HG02759 (cell line): ENCODE results near the gene COL25A1.

Source experiments
- ATAC-seq: cut with Tn5 transposase; IDR thresholded peaks from one replicate; pipeline ENCODE4 v1.9.1; 2021; ENCODE audit warnings: mild to moderate bottlenecking, moderate library complexity; ENCODE audit not compliant: unreplicated experiment

COL25A1 gene

DNA sequence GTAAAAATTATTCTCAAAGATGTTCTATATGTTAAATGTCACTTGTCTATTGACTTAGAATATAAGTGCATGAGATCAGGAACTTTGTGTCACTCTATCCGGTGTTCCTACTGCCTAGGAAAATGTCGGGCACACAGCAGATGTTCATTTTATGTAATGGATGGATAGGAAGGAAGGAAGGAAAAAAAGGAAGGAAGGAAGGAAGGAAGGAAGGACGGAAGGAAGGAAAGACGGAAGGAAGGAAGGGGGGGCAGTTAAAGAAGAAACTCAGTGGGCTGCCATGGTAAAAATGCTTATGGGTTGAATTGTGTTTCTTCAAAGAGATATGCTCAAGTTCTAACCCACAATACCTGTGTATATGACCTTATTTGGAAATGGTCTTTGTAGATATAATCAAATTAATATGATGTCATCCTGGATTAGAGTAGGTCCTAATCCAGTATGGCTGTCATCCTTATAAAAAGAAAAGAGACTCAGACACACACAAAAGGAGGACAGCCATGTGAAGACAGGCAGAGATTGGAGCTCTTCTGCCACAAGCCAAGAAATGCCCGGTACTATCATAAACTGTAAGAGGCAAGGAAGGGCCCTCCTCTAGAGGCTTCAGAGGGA lies 86.3 kb downstream of the COL25A1 start:
- ATAC-seq = no peak

DNA sequence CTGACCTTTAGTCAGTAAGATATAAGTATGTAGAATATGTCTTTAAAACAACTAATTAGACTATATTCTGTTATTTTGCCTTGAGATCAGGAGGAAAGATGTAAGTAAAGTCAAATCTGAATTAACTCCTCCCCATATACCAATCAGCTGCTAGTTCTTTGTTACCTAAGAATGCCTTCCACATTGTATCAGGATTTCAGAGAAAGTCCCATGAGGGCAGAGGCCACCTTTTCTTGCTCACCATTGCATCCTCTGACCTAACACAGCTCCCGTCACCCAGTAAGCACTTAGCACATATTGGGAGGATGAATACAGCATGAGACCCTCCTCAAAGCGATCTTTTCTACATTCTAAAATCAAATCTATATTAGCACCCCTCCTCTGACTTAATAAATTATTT lies 87.0 kb downstream of the COL25A1 start:
- no peak for ATAC-seq

DNA sequence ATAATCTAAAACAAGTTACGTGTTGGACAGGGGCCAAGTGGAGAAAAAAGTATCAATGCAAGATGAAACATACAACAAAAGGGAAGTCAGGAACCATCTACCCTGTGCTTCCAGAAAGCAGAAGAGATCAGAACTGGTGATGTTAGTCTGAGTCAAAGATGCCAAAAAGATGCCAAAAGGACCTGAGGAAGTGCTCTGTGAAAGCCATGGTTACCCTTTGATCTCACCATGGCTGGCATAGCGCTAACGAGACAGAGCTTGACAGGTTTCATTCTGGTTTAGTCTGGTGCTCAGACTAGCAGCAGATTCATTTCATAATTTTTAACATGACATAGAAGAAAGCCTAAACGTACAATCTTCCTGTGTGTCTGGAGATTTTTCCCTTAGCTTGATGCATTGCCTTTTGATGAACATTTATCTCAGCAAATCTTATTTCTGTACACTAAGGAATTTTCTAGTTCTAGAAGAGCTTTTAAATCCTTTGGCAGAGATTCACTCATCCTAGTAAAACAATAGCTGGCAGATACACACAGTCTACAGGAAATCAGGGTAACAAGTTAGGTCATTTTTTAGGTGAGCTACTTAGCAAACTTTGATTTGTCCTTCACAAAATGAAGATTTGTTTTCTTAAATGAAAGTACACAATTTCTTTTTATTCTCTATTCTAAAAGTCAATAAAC lies 87.7 kb downstream of the COL25A1 start:
- ATAC-seq = no peak

DNA sequence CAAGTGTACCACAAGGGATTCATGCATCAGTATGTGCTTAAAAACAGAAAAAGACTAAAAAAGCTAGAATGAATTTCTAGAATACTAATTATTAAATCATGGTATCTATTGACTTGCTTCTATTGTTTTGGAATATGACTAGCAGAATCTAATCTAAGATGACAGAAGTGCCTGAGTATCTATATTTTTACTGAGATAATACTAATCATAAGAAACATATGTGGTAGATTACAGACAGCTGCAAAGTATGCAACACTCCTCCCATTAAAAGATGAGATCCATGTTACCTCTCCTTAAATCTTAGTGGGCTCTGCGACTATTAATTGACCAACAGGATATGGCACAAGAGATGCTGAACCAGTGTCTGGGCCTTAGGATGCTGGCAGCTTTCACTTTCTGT lies 89.4 kb downstream of the COL25A1 start:
- no peak for ATAC-seq

DNA sequence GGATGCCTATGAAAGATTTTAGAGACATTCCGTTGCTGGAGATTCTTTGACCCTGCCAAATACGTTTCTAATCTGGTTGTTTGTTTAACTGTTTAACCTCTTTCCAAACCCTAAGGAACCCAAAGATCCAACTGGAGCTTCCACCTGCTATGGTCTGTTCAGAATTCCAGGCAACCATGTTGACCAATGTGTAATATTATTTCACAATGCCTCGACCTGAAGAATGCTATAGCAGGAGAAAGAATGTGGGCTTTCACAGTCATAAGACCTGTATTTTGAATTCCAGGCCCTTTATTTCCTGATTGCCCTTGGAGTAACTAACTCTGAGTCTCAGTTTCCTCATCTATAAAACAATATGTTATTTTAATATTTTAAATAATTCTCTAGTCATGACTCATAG lies 90.8 kb downstream of the COL25A1 start:
- ATAC-seq = no peak

DNA sequence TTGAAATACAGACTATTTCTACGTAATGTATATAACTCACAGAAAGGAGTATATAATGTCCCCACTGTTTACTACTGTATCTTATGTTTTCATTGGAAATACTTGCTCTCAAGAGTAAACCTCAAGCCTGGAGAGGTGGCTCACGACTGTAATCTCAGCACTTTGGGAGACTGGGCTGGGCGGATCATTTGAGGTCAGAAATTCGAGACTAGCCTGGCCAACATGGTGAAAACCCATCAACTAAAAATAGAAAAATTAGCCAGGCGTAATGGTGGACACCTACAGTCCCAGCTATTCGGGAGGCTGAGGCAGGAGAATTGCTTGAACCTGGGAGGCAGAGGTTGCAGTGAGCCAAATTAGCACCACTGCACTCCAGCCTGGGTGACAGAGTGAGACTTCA lies 92.8 kb downstream of the COL25A1 start:
- ATAC-seq = no peak

DNA sequence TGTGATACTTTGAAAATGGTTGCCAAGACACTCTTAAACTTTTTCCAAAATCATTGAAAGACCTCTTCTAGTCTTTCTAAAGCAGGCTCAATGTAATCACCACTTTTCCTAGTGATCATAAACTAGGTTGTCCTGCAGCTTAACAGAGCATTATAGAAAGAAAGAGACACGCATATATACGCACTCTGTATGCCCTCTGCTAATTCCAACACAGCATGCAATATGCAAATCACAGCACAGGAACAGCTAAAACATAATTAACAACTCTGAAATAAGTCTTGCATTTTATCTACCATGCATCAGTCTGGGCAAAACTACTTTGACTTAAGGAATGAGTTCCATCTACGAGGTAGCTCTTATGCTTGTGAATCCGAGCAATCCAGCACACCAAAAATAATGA lies 94.6 kb downstream of the COL25A1 start:
- no peak for ATAC-seq

DNA sequence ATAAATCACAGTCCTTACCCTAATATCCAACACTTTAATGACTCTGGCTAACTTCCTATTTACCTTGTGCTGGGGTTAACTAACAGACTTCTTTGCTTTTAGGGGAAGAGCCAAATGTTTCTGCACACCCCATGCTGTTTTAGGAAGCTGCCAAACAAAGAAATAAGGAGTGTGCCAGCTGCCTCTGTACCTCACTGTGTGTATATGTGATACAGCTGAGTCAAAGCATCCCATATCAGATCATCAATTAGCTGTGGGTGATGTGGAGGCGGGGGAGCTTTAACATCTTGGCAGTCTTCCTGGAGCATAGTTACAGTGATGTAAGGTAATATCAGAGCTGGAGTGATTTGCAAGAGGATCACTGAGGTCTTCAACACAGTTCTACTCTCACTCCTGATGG lies 95.4 kb downstream of the COL25A1 start:
- ATAC-seq = no peak

DNA sequence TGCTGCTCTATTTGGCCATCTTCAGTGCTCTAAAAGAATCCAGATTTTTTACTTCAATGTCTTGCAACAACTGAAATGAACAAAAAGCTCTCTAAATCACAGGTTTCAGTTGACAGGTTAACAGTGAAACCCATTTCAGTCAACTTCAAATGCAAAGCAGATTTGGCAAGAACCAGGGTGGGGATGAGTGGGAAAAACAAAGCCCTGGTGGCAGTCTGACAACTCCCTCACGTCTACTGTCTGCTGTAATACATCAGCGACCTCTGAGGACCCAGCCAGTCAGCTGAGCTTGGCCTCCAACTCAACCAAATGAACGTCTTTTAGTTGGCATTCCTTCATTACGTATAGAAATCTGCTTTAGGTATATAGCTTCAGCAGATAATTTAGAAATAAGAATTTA lies 95.8 kb downstream of the COL25A1 start:
- no peak for ATAC-seq

DNA sequence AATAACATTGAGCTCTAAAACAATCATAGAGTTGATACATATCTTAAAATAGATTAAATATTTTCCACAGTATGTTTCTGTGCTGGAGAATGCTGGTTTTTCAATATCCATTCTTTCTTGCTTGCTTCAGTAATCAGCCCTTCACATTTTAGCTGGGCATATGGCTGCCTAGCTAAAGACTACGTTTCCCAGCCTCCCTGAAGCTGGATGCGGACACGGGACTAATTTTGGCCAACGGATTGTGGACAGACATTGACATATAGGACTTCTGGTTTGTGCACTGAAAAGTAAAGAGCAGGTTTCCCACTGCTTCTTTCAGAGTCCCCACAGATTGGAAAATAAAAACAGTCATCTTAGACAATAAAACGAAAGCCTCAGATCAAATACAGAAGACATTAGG lies 97.3 kb downstream of the COL25A1 start:
- no peak for ATAC-seq

DNA sequence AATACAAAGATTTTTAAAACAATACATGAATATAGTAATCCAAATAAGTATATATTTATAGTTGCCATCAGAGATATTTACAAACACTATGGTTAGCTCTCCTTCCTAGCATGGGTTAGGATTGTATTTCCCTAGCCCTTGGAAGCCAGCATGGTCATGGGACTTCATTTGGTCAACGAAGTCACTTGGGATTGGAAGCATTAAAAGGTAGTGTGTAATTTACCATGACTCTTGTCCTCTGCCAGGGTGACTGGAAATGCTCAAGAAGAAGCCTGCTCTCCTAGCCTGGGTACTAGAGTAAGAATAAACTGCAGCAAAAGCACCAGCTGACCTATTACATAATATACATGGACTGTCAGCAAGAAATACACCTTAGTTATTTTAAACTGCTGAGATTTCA lies 102.9 kb downstream of the COL25A1 start:
- no peak for ATAC-seq

DNA sequence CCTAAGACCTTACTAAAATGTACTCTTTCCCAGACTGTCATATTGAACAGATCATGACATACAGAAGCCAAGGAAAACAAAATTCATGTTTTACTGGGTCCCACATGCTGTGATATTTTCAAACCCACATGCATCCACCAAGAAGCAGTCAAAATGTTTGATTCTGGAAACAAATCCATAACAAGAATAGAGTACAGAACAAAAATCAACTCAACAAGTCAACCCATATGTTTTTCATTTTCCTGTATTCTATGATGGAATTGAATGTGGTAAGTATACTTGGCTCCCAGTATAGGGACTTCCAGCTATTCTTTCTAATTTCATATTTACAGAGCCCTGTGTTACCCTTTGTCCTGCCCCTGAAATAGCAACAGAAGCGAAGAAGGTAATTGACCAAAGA lies 106.8 kb downstream of the COL25A1 start:
- no peak for ATAC-seq

DNA sequence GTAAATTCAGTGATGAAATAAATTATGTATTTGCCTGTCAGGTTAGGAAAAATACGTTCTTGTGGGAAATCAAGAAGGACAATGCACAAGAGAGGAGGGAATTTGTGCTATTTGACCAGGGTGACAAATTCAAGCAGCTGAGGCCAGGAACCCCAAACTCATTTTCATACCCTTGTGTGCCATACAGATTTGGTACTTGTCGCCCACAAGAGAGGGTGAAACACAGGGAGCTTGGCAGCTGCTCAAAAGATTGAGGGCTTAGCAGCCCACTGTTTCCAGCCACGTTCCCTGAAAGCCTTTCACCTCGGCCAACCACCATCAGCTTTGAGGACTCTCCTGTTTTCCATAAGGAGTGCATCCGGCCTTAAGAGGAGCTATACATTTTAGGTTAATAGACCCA lies 111.2 kb downstream of the COL25A1 start:
- ATAC-seq = no peak

DNA sequence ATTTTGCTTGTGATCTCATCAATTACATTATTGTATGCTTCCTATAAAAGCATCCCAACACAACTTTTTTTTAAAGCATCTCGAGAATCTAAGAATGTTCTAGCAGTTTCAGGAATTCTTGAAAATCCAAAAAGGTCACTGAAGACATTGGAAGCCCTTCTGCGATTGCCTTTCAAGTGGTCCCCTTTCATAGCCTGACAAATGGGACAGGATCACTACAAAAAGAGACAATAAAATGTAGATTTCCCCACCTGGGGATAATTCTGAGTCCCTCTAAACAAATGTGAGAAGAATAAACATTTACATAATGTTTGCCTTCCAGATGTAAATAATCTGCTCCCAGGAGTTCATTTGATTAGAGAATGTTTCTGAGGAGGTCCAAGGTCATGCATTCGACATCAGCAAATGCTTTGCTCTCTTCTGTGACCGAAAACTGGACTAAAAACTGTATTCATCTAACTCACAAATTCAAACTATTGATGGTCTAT lies 116.0 kb downstream of the COL25A1 start:
- ATAC-seq = no peak

DNA sequence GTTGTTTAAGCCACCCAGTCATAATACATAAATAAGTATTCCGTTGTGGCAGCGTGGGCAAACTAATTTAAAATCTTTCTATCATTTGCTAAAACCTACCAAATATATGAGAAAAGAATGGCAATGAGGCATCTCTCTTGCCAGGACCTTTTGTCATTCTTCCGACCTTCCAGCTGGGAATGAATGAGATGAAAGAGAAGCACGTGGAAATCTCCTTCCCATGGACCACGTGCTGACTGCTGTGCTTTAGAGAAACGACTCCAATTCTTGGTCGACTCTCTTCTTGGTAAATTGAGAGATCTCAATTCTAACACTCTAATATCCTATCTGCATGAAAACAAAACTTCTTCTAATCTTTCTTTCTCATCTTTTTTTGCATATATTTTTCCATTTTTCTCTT lies 116.5 kb downstream of the COL25A1 start:
- no peak for ATAC-seq

DNA sequence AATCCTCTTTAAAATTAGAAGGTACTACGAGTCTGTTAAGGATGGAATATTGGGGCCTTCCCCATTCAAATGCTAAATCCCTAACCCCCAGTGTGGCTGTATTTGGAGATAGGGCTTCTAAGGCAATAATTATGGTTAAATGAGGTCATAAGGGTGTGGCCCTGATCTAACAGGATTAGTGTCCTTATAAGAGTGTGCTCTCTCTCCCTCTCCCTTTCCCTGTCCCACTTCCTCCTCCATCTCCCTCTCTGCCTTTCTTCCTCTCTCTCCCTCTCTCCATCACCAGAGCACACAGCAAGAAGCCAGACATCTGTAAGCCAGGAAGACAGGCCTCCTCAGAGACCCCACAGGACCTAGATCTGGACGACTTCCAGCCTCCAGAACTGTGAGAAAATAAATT lies 116.9 kb downstream of the COL25A1 start:
- no peak for ATAC-seq

DNA sequence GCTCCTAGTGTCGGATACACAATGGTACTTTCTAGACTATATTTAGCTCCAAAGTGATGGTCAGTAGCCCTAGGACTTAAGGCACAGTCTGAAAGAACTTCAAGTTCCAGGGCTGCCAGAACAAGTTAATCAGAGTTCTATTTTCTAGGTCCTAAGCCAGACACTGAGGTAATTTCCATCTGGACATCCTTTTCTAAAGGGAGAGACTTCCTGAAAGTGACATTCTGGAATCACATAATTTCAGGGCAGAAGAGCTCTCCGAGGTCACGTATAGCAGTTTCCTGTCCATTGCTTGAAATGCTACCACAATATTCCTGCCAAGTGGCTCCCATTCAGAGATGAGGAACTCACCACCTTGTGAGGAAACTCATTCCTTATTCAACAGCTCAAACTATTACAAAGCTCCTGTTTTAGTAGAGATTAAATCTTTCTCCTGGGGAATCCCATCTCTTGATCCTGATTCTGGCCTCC lies 117.9 kb downstream of the COL25A1 start:
- no peak for ATAC-seq

DNA sequence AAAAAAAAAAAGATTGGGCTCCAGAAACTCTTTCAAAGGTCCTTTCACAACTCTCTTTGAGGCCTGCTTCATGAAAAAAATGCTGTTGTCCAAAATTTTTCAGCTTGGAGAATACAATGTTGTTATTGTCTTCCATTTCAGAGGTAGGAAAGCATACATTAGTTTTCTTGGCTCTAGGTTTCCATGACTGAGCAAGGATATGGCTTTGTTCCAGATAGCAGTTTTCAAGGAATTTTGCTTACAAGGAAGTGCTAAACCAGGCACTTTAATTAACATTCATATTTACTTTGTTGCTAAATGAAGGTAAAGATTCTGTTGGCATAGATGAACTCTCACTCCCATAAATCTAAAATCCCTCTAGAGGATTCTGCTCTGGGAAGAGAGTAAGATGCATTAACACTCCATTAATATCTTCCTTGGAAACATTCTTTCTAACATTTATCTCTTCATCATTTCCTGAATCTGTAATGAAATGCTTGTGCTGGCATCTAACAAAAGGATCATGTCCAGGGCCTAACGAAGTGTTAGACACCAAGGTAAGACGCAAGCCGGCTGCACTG lies 118.4 kb downstream of the COL25A1 start:
- no peak for ATAC-seq

DNA sequence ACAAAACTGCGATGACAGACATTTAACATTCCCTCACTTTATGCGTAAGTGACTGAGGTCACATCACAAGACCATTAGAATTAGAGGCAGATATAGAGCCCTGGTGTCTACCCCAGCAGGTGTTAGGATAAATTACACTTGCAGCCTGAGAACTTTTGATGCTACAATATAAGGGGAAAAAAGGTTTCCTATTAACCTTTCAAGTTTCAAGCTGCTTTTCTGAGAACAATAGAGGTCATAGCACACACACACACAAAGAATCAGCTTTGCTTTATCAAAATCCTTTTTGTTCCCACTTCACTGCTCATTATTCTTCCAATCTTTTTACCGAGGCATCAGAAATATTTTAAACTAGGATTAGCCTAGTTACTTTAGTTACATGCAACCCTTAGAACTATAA lies 119.8 kb downstream of the COL25A1 start:
- ATAC-seq = no peak

DNA sequence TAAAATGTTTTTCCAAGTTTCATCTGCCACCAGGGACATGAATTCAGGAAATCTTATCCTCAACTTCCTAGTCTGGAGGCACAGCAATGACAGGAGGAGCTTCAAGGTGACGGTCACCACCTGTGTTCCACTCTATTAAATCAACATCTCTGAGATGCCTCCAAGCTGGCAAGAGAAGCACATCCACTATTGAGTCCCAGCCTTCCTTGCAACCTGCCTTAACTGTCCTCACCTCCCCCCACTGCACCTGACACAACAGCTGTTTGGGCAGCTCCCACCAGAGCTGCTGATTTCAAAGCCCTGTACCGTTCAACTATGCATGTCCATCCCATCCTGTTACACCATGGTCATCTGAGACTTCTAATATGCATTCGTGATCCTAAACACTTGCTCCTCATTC lies 123.4 kb downstream of the COL25A1 start:
- no peak for ATAC-seq

DNA sequence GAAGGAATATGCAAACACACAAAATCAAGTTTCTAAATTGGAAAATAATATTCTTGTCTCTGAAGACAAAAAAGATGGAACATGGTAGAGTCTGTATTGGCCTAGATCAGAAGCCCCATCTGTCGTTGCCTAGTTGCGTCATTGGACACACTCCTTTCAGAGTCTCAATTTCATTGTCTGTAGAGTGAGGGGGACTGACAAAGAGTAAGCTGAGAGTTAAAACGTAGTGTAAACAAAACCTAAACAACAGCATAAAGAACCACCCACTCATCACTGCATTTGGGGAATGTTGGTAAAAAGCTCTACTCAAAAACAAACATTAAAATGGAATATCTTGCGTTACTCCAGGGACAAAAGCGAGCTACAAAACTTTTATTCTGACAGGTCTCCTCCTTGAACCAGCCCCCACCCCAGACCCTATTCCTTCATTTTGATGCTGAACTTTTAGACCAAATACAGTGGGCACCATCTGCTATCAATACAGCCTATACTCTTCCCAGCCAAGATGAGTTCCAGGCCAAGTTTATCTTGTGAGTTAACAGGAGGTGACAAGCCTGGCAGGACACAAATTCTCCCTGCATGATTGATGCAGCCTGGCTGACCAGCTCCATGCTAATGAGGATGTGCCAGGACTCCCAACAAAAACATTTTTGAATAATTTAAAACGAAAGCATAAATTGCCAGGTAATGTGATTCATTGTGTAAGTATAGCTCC lies 125.2 kb downstream of the COL25A1 start:
- no peak for ATAC-seq
